ENCODE data around the gene OXSM. TPM values are rescaled to one million over a fixed set of nuclear protein-coding genes. Genes with fewer than 3 reads are reported as not detected.

Gene OXSM
- total RNA-seq, 1 experiment from 2014 or later: 17.7 TPM

DNA sequence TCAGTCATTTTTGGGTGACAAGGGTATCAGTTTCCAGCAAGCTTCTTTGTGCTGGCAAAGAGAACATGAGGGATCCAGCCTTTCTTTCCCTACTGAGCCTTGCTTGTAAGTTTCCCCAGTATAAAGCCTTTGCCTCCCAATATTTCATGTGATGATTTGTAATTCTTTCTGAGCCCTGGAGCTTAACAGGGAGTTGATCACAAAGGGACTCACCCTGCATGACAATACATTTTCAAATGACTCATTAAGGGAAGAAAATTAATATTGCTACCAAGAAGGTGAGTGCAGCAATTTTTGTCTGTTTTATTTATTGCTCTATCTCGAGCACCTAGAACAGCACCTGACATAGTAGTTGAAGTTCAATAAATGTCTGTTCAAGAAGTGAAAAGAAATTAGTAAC lies 27.7 kb downstream of the OXSM start:
- H2AFZ ChIP-seq (ENCODE audit: low read depth, low read length, poor library complexity, severe bottlenecking): no peak overlapping the region
- RAD21 ChIA-PET (ENCODE audit: low non-redundant PET in 1 of 2, low total read pairs in 2 of 2, uncharacterized antibody in 2 of 2, unreplicated experiment in 2 of 2): no interaction called here
- no peak overlapping the region for H3K9ac ChIP-seq (ENCODE audit: low read length)
- no peaks in the 10 kb centered on the region; the same call in none of the 2 replicates for H3K27me3 ChIP-seq (ENCODE audit: insufficient read depth, low read length)
- H3K9me2 ChIP-seq (ENCODE audit: insufficient read depth): no peaks in the 10 kb centered on the region
- no TSS peak for BruUV-seq (replicated peaks)
- H3K4me2 ChIP-seq (ENCODE audit: low read length): no peak overlapping the region
- intact Hi-C loops (cut with micrococcal nuclease): no loop called here
- DNase-seq (ENCODE audit: low read depth, low spot score): no peak
- no peaks in the 10 kb centered on the region for H3K36me3 ChIP-seq (ENCODE audit: control insufficient read depth in 1 of 2, insufficient read depth in 2 of 2, low read length in 2 of 2)
- no peaks in the 10 kb centered on the region for H3K9me3 ChIP-seq (ENCODE audit: control insufficient read depth in 1 of 2, insufficient read depth in 1 of 2, low read depth in 1 of 2, low read length in 2 of 2)
- H3K27ac ChIP-seq (ENCODE audit: low read depth, low read length): no peak overlapping the region
- TF ChIP-seq YY1 (IDR thresholded peaks at IDR 0.05; ENCODE audit: extremely low read depth, insufficient replicate concordance, low read depth, low read length): no peak
- TF ChIP-seq EZH2 (IDR thresholded peaks at IDR 0.05): no peak
- TF ChIP-seq ZFX (IDR thresholded peaks at IDR 0.05): no peak
- TF ChIP-seq ELF1 (IDR thresholded peaks at IDR 0.05; ENCODE audit: borderline replicate concordance, low read depth): no peak
- TF ChIP-seq, protein P1, sequence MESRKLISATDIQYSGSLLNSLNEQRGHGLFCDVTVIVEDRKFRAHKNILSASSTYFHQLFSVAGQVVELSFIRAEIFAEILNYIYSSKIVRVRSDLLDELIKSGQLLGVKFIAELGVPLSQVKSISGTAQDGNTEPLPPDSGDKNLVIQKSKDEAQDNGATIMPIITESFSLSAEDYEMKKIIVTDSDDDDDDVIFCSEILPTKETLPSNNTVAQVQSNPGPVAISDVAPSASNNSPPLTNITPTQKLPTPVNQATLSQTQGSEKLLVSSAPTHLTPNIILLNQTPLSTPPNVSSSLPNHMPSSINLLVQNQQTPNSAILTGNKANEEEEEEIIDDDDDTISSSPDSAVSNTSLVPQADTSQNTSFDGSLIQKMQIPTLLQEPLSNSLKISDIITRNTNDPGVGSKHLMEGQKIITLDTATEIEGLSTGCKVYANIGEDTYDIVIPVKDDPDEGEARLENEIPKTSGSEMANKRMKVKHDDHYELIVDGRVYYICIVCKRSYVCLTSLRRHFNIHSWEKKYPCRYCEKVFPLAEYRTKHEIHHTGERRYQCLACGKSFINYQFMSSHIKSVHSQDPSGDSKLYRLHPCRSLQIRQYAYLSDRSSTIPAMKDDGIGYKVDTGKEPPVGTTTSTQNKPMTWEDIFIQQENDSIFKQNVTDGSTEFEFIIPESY (IDR thresholded peaks at IDR 0.05; ENCODE audit: extremely low read depth, insufficient replicate concordance, low read length): no peak
- no peak for TF ChIP-seq ZNF274 (IDR thresholded peaks at IDR 0.05; ENCODE audit: low read depth, low read length)
- no peak for TF ChIP-seq SRF (IDR thresholded peaks at IDR 0.05; ENCODE audit: low read depth)
- TF ChIP-seq, protein P2, sequence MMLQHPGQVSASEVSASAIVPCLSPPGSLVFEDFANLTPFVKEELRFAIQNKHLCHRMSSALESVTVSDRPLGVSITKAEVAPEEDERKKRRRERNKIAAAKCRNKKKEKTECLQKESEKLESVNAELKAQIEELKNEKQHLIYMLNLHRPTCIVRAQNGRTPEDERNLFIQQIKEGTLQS (IDR thresholded peaks at IDR 0.05): no peak
- TF ChIP-seq POLR2AphosphoS5 (IDR thresholded peaks at IDR 0.05; ENCODE audit: low read depth, low read length): no peak
- no peak for TF ChIP-seq TCF7L2 (IDR thresholded peaks at IDR 0.05; ENCODE audit: borderline replicate concordance, extremely low read depth, insufficient read depth, insufficient read length)
- TF ChIP-seq SP1 (IDR thresholded peaks at IDR 0.05; ENCODE audit: low read depth): no peak
- no peak for TF ChIP-seq FOSL1 (IDR thresholded peaks at IDR 0.05; ENCODE audit: low read depth)
- TF ChIP-seq, protein P3, sequence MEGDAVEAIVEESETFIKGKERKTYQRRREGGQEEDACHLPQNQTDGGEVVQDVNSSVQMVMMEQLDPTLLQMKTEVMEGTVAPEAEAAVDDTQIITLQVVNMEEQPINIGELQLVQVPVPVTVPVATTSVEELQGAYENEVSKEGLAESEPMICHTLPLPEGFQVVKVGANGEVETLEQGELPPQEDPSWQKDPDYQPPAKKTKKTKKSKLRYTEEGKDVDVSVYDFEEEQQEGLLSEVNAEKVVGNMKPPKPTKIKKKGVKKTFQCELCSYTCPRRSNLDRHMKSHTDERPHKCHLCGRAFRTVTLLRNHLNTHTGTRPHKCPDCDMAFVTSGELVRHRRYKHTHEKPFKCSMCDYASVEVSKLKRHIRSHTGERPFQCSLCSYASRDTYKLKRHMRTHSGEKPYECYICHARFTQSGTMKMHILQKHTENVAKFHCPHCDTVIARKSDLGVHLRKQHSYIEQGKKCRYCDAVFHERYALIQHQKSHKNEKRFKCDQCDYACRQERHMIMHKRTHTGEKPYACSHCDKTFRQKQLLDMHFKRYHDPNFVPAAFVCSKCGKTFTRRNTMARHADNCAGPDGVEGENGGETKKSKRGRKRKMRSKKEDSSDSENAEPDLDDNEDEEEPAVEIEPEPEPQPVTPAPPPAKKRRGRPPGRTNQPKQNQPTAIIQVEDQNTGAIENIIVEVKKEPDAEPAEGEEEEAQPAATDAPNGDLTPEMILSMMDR (IDR thresholded peaks at IDR 0.05 in 2 of 3, conservative IDR thresholded peaks at IDR 0.05 in 1 of 3; ENCODE audit: borderline replicate concordance in 1 of 3, insufficient read depth in 1 of 3, low read depth in 2 of 3, low read length in 2 of 3): no peak
- TF ChIP-seq, protein P4, sequence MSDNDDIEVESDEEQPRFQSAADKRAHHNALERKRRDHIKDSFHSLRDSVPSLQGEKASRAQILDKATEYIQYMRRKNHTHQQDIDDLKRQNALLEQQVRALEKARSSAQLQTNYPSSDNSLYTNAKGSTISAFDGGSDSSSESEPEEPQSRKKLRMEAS (IDR thresholded peaks at IDR 0.05): no peak
- no peak for TF ChIP-seq POLR2A (IDR thresholded peaks at IDR 0.05; ENCODE audit: borderline replicate concordance, extremely low read depth, insufficient read depth, insufficient read length)
- TF ChIP-seq CBX3 (IDR thresholded peaks at IDR 0.05; ENCODE audit: low read depth): no peak
- no peak for TF ChIP-seq EGR1 (IDR thresholded peaks at IDR 0.05; ENCODE audit: low read depth)
- no peak for TF ChIP-seq SIN3A (IDR thresholded peaks at IDR 0.05; ENCODE audit: low read depth)
- TF ChIP-seq RAD21 (IDR thresholded peaks at IDR 0.05; ENCODE audit: low read depth): no peak
- ATAC-seq: no peak
- no peaks in the 10 kb centered on the region for H3K79me2 ChIP-seq (ENCODE audit: insufficient read depth, low read length)
- POLR2A ChIA-PET: no interaction called here
- peaks cover 0 to 6% of the 10 kb centered on the region in 2 experiments; a peak in 1 of 4 replicates for H3K4me1 ChIP-seq (ENCODE audit: control insufficient read depth in 1 of 2, insufficient read depth in 2 of 2, low read length in 2 of 2)
- H3K4me3 ChIP-seq (replicated peaks in 1 of 2; ENCODE audit: low read depth in 1 of 2, low read length in 2 of 2): no peak overlapping the region
- CTCF ChIA-PET: no interaction called here
- no peaks in the 10 kb centered on the region for H4K20me1 ChIP-seq (ENCODE audit: insufficient read depth)
